ENCODE results near the gene TMC3. TPM values are rescaled to one million over a fixed set of nuclear protein-coding genes. Genes with fewer than 3 reads are reported as not detected.

TMC3 gene
- total and polyA plus RNA-seq, 2 of the 13 experiments (the other 11 are each of a cell fraction or from before 2014, with no cell fraction given): not detected

DNA sequence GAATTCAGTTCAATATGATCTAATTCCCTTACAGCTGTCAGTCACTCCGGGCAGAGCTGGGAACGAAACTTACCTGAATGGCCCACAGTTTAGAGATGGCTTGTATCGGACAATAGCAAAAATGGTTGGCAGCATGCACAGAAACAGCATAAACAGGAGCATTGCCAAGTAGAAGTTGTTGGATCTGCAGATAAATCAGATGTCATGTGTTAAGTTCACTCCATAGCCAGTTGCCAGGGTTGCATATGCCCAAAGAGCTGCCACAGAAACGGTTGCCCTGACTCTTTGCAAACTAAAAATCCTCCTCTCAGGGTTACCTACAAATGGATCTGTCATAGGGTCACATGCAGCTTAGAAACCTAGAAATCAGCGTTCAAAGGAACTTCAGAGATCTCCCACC is 34.7 kb downstream of the TMC3 start:
- Histone ChIP-seq H3K4me2 (ENCODE audit: low read depth, low read length) (no peak overlapping the region), H3K27ac (ENCODE audit: extremely low read length, insufficient read depth, low read length) (no peak overlapping the region), H3K4me1 (ENCODE audit: insufficient read depth, low read length) (no peaks in the 10 kb centered on the region), H3K36me3 (replicated peaks in 1 of 2; ENCODE audit: control insufficient read depth in 1 of 2, insufficient read depth in 2 of 2, low read length in 2 of 2) (no peaks in the 10 kb centered on the region), H2AFZ (ENCODE audit: low read length) (no peak overlapping the region), H3K27me3 (ENCODE audit: control insufficient read depth in 1 of 2, insufficient read depth in 2 of 2, low read length in 2 of 2) (no peaks in the 10 kb centered on the region; a peak in 1 of 5 replicates), H3K4me3 (replicated peaks in 1 of 3; ENCODE audit: insufficient read depth in 1 of 3, low read depth in 2 of 3, low read length in 3 of 3) (no peak overlapping the region), H3K79me2 (ENCODE audit: insufficient read depth, low read length) (no peaks in the 10 kb centered on the region), H3K9ac (ENCODE audit: insufficient read depth, low read depth, low read length) (no peak overlapping the region), H3K9me3 (ENCODE audit: low read length) (no peaks in the 10 kb centered on the region), H4K20me1 (ENCODE audit: insufficient read depth, low read length) (no peaks in the 10 kb centered on the region)
- POLR2A ChIA-PET: no interaction called here
- no TSS peak for BruUV-seq (replicated peaks)
- intact Hi-C loops (cut with micrococcal nuclease; ENCODE audit: unreplicated experiment) (no loop called here), in situ Hi-C loops (cut with HindIII; ENCODE audit: extremely low pct_ligation_motif_present, low pct_unique_long_range_greater_than_20kb) (no loop called here)
- FAIRE-seq (no peak), ATAC-seq (no peak), DNase-seq (ENCODE audit: low spot score) (no peak)
- TF ChIP-seq, protein P1, sequence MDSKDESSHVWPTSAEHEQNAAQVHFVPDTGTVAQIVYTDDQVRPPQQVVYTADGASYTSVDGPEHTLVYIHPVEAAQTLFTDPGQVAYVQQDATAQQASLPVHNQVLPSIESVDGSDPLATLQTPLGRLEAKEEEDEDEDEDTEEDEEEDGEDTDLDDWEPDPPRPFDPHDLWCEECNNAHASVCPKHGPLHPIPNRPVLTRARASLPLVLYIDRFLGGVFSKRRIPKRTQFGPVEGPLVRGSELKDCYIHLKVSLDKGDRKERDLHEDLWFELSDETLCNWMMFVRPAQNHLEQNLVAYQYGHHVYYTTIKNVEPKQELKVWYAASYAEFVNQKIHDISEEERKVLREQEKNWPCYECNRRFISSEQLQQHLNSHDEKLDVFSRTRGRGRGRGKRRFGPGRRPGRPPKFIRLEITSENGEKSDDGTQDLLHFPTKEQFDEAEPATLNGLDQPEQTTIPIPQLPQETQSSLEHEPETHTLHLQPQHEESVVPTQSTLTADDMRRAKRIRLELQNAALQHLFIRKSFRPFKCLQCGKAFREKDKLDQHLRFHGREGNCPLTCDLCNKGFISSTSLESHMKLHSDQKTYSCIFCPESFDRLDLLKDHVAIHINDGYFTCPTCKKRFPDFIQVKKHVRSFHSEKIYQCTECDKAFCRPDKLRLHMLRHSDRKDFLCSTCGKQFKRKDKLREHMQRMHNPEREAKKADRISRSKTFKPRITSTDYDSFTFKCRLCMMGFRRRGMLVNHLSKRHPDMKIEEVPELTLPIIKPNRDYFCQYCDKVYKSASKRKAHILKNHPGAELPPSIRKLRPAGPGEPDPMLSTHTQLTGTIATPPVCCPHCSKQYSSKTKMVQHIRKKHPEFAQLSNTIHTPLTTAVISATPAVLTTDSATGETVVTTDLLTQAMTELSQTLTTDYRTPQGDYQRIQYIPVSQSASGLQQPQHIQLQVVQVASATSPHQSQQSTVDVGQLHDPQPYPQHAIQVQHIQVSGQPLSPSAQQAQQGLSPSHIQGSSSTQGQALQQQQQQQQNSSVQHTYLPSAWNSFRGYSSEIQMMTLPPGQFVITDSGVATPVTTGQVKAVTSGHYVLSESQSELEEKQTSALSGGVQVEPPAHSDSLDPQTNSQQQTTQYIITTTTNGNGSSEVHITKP (CRISPR knock-in tag; IDR thresholded peaks at IDR 0.05; ENCODE audit: low read depth): no peak
- TF ChIP-seq ZNF138 (CRISPR knock-in tag; IDR thresholded peaks at IDR 0.05; ENCODE audit: low read depth): no peak
- TF ChIP-seq ZNF432 (CRISPR knock-in tag; IDR thresholded peaks at IDR 0.05; ENCODE audit: borderline replicate concordance): no peak
- TF ChIP-seq IRX3 (CRISPR knock-in tag; IDR thresholded peaks at IDR 0.05; ENCODE audit: borderline replicate concordance, low read depth): no peak
- TF ChIP-seq ZNF687 (CRISPR knock-in tag; IDR thresholded peaks at IDR 0.05): no peak
- no peak for TF ChIP-seq TARDBP (CRISPR knock-in tag; IDR thresholded peaks at IDR 0.05)
- no peak for TF ChIP-seq ZNF264 (CRISPR knock-in tag; IDR thresholded peaks at IDR 0.05)
- TF ChIP-seq, protein P2, sequence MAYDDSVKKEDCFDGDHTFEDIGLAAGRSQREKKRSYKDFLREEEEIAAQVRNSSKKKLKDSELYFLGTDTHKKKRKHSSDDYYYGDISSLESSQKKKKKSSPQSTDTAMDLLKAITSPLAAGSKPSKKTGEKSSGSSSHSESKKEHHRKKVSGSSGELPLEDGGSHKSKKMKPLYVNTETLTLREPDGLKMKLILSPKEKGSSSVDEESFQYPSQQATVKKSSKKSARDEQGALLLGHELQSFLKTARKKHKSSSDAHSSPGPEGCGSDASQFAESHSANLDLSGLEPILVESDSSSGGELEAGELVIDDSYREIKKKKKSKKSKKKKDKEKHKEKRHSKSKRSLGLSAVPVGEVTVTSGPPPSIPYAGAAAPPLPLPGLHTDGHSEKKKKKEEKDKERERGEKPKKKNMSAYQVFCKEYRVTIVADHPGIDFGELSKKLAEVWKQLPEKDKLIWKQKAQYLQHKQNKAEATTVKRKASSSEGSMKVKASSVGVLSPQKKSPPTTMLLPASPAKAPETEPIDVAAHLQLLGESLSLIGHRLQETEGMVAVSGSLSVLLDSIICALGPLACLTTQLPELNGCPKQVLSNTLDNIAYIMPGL (CRISPR knock-in tag; IDR thresholded peaks at IDR 0.05; ENCODE audit: borderline replicate concordance in 1 of 2, low read depth in 1 of 2): no peak
- TF ChIP-seq MAFK (conservative IDR thresholded peaks at IDR 0.05 in 1 of 2, IDR thresholded peaks at IDR 0.05 in 1 of 2; ENCODE audit: low read length in 2 of 2): no peak
- no peak for TF ChIP-seq FOXA1 (IDR thresholded peaks at IDR 0.05)
- TF ChIP-seq FOXA1 (CRISPR knock-in tag; IDR thresholded peaks at IDR 0.05): no peak
- CTCF ChIA-PET (ENCODE audit: low intra/inter-chr PET ratio, low total read pairs): no interaction called here
- 61% methylated on average over 5 of the region's 5 CpGs for WGBS (ENCODE audit: low lambda C conversion rate)

Measured in HepG2 (cell line).